GM12878 (cell line): ENCODE measurements around the gene LRRC51. TPM values are rescaled to one million over a fixed set of nuclear protein-coding genes. Genes with fewer than 3 reads are reported as not detected.
A peak's percentile ranks its signal among the peaks of the same experiment; 100 is the strongest.

Experiments used
- ATAC-seq: fragments of 200-7000 bp; cut with Tn5 transposase; 3 replicates; pipeline ENCODE4 v1.9.1; 2020; ENCODE audit warnings: mild to moderate bottlenecking, moderate library complexity
- BruUV-seq: library from RNA; stranded (reverse); fragments of 400-500 nt; replicated peaks from 2 replicates; lab custom pipeline; 2021; lab: Mats Ljungman, UMichigan
- CTCF ChIA-PET: fragments of 300-600 bp; sonication (Branson Sonifier 250); formaldehyde crosslinking; extraction: SDS; loops from one replicate; lab custom pipeline; 2021; ENCODE audit warnings: inconsistent platforms; lab: Yijun Ruan, JAX
- POLR2A ChIA-PET: fragments of 350-600 bp; formaldehyde crosslinking; extraction: SDS; loops from one replicate; lab custom pipeline; 2021; ENCODE audit warnings: inconsistent platforms; lab: Charles Lee
- RAD21 ChIA-PET: fragments of 300-600 bp; sonication (Branson Sonifier 250); formaldehyde crosslinking; loops from one replicate; lab custom pipeline; 2023; ENCODE audit warnings: antibody characterized with exemption; ENCODE audit not compliant: unreplicated experiment; lab: Charles Lee
- SMC1A ChIA-PET: fragments of 300-600 bp; sonication (Branson Sonifier 250); formaldehyde crosslinking; loops from one replicate; lab custom pipeline; 2023; ENCODE audit not compliant: unreplicated experiment, uncharacterized antibody; lab: Charles Lee
- DNase-seq: peaks from one replicate; pipeline ENCODE4 v3.0.0-alpha.2; 2011; ENCODE audit warnings: low read depth, low spot score
- FAIRE-seq: peaks from 3 replicates; lab custom pipeline; 2011; peaks lifted over from hg19 to GRCh38; lab: Jason Lieb, UNC
- H2AFZ ChIP-seq: 2 replicates; pipeline ENCODE4 v1.6.0; 2011; ENCODE audit warnings: low read depth, low read length, control low read depth; ENCODE audit not compliant: control insufficient read depth
- H3K27ac ChIP-seq: 2 replicates; pipeline ENCODE4 v1.5.1; 2011; ENCODE audit warnings: control low read depth; ENCODE audit not compliant: control insufficient read depth, insufficient read depth
- H3K27me3 ChIP-seq, 2 experiments: replicated peaks in 1 of 2; 2 replicates each; pipeline versions ENCODE4 v1.6.0 to v1.6.1; 2011; ENCODE audit warnings: low read length in 1 of 2; ENCODE audit not compliant: control insufficient read depth in 2 of 2, insufficient read depth in 2 of 2
- H3K36me3 ChIP-seq, 2 experiments: 2 replicates each; pipeline ENCODE4 v1.5.1; 2011; ENCODE audit warnings: low read length in 1 of 2; ENCODE audit not compliant: control insufficient read depth in 2 of 2, insufficient read depth in 2 of 2
- H3K4me1 ChIP-seq: 2 replicates; pipeline ENCODE4 v1.6.1; 2011; ENCODE audit warnings: mild to moderate bottlenecking, low read length, moderate library complexity, mixed read lengths; ENCODE audit not compliant: control insufficient read depth, insufficient read depth
- H3K4me2 ChIP-seq: 2 replicates; pipeline ENCODE4 v1.6.0; 2011; ENCODE audit warnings: control low read depth; ENCODE audit not compliant: control insufficient read depth, insufficient read depth
- H3K4me3 ChIP-seq: fragments of 200-600 bp; sonication (generic); 2 replicates; pipeline ENCODE4 v1.5.1; 2016
- H3K79me2 ChIP-seq: 2 replicates; pipeline ENCODE4 v1.6.0; 2011; ENCODE audit warnings: low read length; ENCODE audit not compliant: control insufficient read depth, insufficient read depth
- H3K9ac ChIP-seq: 2 replicates; pipeline ENCODE4 v1.8.0; 2011; ENCODE audit warnings: low read length, control low read depth, mixed read lengths; ENCODE audit not compliant: control insufficient read depth, insufficient read depth
- H3K9me3 ChIP-seq: replicated peaks from 3 replicates; pipeline ENCODE4 v1.5.1; 2011; ENCODE audit warnings: mild to moderate bottlenecking, low read length; ENCODE audit not compliant: control insufficient read depth, insufficient read depth
- H4K20me1 ChIP-seq: 2 replicates; pipeline ENCODE4 v1.6.0; 2011; ENCODE audit not compliant: control insufficient read depth, insufficient read depth
- BCL11A ChIP-seq: IDR thresholded peaks from 2 replicates; pipeline ENCODE4 v1.6.1; 2011; ENCODE audit warnings: low read depth, low read length
- CREB1 ChIP-seq: IDR thresholded peaks from 2 replicates; pipeline ENCODE4 v1.6.1; 2012; ENCODE audit warnings: low read depth, mild to moderate bottlenecking, inconsistent platforms
- KLF5 ChIP-seq: fragments of 450-650 bp; IDR thresholded peaks from 2 replicates; pipeline ENCODE4 v1.6.1; 2014; ENCODE audit warnings: mild to moderate bottlenecking; ENCODE audit not compliant: partially characterized antibody
- MEF2A ChIP-seq: IDR thresholded peaks from 2 replicates; pipeline ENCODE4 v1.6.1; 2011; ENCODE audit warnings: low read depth, mild to moderate bottlenecking, low read length, moderate library complexity; ENCODE audit not compliant: insufficient read depth
- MTA2 ChIP-seq: fragments of 450-650 bp; IDR thresholded peaks from 2 replicates; pipeline ENCODE4 v1.6.1; 2016; ENCODE audit warnings: low read depth, mild to moderate bottlenecking, moderate library complexity
- NFXL1 ChIP-seq: fragments of 450-650 bp; IDR thresholded peaks from 2 replicates; pipeline ENCODE4 v1.6.1; 2017; ENCODE audit warnings: antibody characterized with exemption, mild to moderate bottlenecking, borderline replicate concordance
- NRF1 ChIP-seq: conservative IDR thresholded peaks from 2 replicates; pipeline ENCODE4 v1.6.1; 2011; ENCODE audit warnings: mild to moderate bottlenecking, low read depth, low read length, improper control_type of control experiment
- POLR2AphosphoS2 ChIP-seq: IDR thresholded peaks from 2 replicates; pipeline ENCODE4 v1.6.1; 2011; ENCODE audit warnings: low read depth, mild to moderate bottlenecking, low read length, improper control_type of control experiment, moderate library complexity
- TCF7 ChIP-seq: IDR thresholded peaks from 2 replicates; pipeline ENCODE4 v1.6.1; 2014; ENCODE audit warnings: antibody characterized with exemption, borderline replicate concordance
- WGBS: methylation state at CpG from one replicate; pipeline ENCODE4 v1.1.6; 2016; ENCODE audit warnings: low lambda C conversion rate; ENCODE audit not compliant: insufficient replicate concordance, insufficient coverage; ENCODE audit errors: missing lambda C conversion rate; 5-methylcytosine and 5-hydroxymethylcytosine counted together
- in situ Hi-C: fragments of 300-500 bp; cut with MboI; formaldehyde crosslinking; loops from 9 replicates; pipeline ENCODE4 v1.14.3; 2018; ENCODE audit warnings: mixed read lengths
- intact Hi-C: fragments of 100-400 bp; cut with micrococcal nuclease; formaldehyde crosslinking; loops from one replicate; pipeline ENCODE4 v1.14.2; 2022; ENCODE audit not compliant: unreplicated experiment
- polyA plus RNA-seq, 11 experiments: library from polyadenylated mRNA; depleted of rRNA in 4 of 11; unstranded in 6 of 11; stranded (reverse) in 5 of 11; fragments of >200 nt; fragmentation: Nextera tagmentation in 4 of 11; fragmentation: Illumina TruSeq in 1 of 11; extraction: Ambion mirVana in 4 of 11; extraction: Trizol in 1 of 11; gene quantifications; 1 replicate in 1 of 11; 2 replicates in 10 of 11; pipeline versions ENCODE4 v1.2.1 to v1.2.3, GENCODE V29; 2011 to 2016; ENCODE audit warnings: inconsistent platforms in 2 of 11, missing spikeins in 2 of 11, low read depth in 1 of 11
- total RNA-seq, 4 experiments: library from RNA; depleted of rRNA in 3 of 4; stranded (reverse); fragments of >200 nt in 3 of 4; fragmentation: Illumina TruSeq in 1 of 4; extraction: Trizol in 1 of 4; gene quantifications; 2 replicates each; pipeline versions ENCODE4 v1.2.1 to v1.2.3, GENCODE V29; 2013 to 2021
- TF ChIP-seq, protein P1 (sequence below): IDR thresholded peaks from 2 replicates; pipeline ENCODE4 v1.6.1; 2012; ENCODE audit warnings: low read depth, low read length, improper control_type of control experiment
- TF ChIP-seq, protein P2 (sequence below): fragments of 450-650 bp; IDR thresholded peaks from 2 replicates; pipeline ENCODE4 v1.6.1; 2016; ENCODE audit warnings: mild to moderate bottlenecking
- TF ChIP-seq, protein P3 (sequence below): IDR thresholded peaks from 2 replicates; pipeline ENCODE4 v1.6.1; 2012; ENCODE audit warnings: improper control_type of control experiment, low read depth, low read length; ENCODE audit not compliant: insufficient replicate concordance
- TF ChIP-seq, protein P4 (sequence below): fragments of 450-650 bp; conservative IDR thresholded peaks from 2 replicates; pipeline ENCODE4 v1.6.1; 2017; ENCODE audit warnings: mild to moderate bottlenecking, moderate library complexity

The LRRC51 gene
- total and polyA plus RNA-seq, 10 of the 15 experiments (the other 5 are each of a cell fraction or from before 2014, with no cell fraction given) = 2.6 to 8.6 (median 5.4) TPM

DNA sequence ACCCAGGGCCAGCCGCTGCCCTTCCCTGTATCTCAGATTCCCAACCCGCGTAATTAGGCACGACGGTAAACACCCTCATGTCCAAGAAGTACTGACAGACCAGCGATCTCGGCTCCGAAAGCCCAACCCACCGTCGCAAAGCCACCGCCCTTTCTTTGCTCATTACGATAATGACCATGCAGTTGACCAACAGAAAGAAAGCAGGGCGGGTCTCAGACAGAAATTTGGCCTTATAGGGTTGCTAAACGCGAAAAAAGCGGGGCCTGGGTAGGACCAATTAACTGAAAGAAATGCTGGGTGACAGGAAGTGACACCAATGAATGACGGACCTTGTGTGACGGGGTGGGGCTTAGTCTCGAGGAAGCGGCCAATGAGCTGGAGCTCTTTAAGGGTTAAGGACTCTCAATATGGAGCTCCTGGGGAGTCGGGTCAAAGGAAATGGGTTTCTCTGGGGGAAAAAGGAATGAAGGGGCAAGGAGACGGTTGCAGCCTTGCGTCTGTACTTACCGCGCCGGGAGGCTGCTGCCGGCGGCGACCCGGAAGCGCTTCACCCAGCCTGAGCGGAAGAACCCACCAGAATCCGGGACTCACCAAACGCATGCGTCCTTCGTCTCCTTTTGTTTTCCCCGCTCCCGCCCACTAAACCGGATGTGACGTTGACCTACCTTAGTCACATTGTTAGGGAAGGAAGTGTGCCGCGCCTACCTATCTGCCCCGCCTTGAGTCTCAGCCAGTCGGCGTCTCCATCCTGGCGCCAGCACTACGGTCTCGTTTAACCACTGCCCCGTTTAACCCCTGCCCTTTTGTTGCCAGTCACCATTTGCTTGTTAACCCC lies 31.7 kb downstream of the LRRC51 start, which contains the start of gene ANAPC15:
Gene ANAPC15, minus strand, starts transcription at position 553 of the 835 bp plus-strand sequence. CDS start 1,419 bp downstream, outside the sequence.
- DNase-seq = peak; percentile 99
- peak within 1 kb of the TSS; percentile 95 for H3K4me2 ChIP-seq
- ChIA-PET CTCF (interaction anchor here (0.9 to 2.9 kb wide), 7 partner anchors 21 to 319 kb away, joined by 3 to 12 read pairs (median 5); no protein-coding TSS in a partner anchor), POLR2A (interaction anchor here (0.5 to 3.3 kb wide), 11 partner anchors 10 to 1961 kb away, joined by 3 to 13 read pairs (median 6); partner anchors contain the start of gene LAMTOR1), RAD21 (interaction anchor here (0.6 to 2.1 kb wide), 6 partner anchors 21 to 318 kb away, joined by 3 to 7 read pairs (median 5); partner anchors contain the start of genes RNF121 and XNDC1N), SMC1A (interaction anchor here (1.0 to 1.9 kb wide), 12 partner anchors 12 to 319 kb away, joined by 3 to 10 read pairs (median 4); partner anchors contain the start of genes RNF121 and XNDC1N)
- H3K9me3 ChIP-seq = no peaks in the 10 kb centered on the region
- intact Hi-C loops (loop anchor here (1.0 kb wide), 2 partner anchors 111 to 184 kb away; partner anchors contain the start of gene XNDC1N), in situ Hi-C loops (no loop called here)
- H3K4me3 ChIP-seq = peak within 1 kb of the TSS; percentile 69
- H3K79me2 ChIP-seq = peaks cover 5% of the 10 kb centered on the region
- ATAC-seq = peak; percentile 96
- H3K4me1 ChIP-seq = peaks cover 7% of the 10 kb centered on the region
- H3K9ac ChIP-seq = peak within 1 kb of the TSS; percentile 92
- H3K27ac ChIP-seq = peak within 1 kb of the TSS; percentile 99
- WGBS = under 1% methylated on average over 49 of the region's 49 CpGs
- FAIRE-seq = peak; percentile 99
- H2AFZ ChIP-seq = peak within 1 kb of the TSS; percentile 91
- H3K27me3 ChIP-seq = no peaks in the 10 kb centered on the region
- H3K36me3 ChIP-seq = peaks cover 0 to 2% of the 10 kb centered on the region in 2 experiments; a peak in 2 of 4 replicates
- BruUV-seq = no TSS peak
- H4K20me1 ChIP-seq = no peaks in the 10 kb centered on the region
- TF ChIP-seq, protein P1, sequence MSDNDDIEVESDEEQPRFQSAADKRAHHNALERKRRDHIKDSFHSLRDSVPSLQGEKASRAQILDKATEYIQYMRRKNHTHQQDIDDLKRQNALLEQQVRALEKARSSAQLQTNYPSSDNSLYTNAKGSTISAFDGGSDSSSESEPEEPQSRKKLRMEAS = peak; percentile 59
- TF ChIP-seq POLR2AphosphoS2 (peak; percentile 98), MEF2A (no peak), KLF5 (peak; percentile 91), MTA2 (peak; percentile 96), NFXL1 (no peak), TCF7 (no peak), CREB1 (peak; percentile 89), BCL11A (0 out of 2 replicates have a peak, but pooled peaks have one; percentile 4), NRF1 (peak; percentile 73)
- TF ChIP-seq, protein P2, sequence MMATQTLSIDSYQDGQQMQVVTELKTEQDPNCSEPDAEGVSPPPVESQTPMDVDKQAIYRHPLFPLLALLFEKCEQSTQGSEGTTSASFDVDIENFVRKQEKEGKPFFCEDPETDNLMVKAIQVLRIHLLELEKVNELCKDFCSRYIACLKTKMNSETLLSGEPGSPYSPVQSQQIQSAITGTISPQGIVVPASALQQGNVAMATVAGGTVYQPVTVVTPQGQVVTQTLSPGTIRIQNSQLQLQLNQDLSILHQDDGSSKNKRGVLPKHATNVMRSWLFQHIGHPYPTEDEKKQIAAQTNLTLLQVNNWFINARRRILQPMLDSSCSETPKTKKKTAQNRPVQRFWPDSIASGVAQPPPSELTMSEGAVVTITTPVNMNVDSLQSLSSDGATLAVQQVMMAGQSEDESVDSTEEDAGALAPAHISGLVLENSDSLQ = peak; percentile 99
- TF ChIP-seq, protein P3, sequence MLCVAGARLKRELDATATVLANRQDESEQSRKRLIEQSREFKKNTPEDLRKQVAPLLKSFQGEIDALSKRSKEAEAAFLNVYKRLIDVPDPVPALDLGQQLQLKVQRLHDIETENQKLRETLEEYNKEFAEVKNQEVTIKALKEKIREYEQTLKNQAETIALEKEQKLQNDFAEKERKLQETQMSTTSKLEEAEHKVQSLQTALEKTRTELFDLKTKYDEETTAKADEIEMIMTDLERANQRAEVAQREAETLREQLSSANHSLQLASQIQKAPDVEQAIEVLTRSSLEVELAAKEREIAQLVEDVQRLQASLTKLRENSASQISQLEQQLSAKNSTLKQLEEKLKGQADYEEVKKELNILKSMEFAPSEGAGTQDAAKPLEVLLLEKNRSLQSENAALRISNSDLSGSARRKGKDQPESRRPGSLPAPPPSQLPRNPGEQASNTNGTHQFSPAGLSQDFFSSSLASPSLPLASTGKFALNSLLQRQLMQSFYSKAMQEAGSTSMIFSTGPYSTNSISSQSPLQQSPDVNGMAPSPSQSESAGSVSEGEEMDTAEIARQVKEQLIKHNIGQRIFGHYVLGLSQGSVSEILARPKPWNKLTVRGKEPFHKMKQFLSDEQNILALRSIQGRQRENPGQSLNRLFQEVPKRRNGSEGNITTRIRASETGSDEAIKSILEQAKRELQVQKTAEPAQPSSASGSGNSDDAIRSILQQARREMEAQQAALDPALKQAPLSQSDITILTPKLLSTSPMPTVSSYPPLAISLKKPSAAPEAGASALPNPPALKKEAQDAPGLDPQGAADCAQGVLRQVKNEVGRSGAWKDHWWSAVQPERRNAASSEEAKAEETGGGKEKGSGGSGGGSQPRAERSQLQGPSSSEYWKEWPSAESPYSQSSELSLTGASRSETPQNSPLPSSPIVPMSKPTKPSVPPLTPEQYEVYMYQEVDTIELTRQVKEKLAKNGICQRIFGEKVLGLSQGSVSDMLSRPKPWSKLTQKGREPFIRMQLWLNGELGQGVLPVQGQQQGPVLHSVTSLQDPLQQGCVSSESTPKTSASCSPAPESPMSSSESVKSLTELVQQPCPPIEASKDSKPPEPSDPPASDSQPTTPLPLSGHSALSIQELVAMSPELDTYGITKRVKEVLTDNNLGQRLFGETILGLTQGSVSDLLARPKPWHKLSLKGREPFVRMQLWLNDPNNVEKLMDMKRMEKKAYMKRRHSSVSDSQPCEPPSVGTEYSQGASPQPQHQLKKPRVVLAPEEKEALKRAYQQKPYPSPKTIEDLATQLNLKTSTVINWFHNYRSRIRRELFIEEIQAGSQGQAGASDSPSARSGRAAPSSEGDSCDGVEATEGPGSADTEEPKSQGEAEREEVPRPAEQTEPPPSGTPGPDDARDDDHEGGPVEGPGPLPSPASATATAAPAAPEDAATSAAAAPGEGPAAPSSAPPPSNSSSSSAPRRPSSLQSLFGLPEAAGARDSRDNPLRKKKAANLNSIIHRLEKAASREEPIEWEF = no peak
- TF ChIP-seq, protein P4, sequence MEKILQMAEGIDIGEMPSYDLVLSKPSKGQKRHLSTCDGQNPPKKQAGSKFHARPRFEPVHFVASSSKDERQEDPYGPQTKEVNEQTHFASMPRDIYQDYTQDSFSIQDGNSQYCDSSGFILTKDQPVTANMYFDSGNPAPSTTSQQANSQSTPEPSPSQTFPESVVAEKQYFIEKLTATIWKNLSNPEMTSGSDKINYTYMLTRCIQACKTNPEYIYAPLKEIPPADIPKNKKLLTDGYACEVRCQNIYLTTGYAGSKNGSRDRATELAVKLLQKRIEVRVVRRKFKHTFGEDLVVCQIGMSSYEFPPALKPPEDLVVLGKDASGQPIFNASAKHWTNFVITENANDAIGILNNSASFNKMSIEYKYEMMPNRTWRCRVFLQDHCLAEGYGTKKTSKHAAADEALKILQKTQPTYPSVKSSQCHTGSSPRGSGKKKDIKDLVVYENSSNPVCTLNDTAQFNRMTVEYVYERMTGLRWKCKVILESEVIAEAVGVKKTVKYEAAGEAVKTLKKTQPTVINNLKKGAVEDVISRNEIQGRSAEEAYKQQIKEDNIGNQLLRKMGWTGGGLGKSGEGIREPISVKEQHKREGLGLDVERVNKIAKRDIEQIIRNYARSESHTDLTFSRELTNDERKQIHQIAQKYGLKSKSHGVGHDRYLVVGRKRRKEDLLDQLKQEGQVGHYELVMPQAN = 0 out of 2 replicates have a peak, but pooled peaks have one; percentile 49
